HepG2 (cell line): ENCODE data around the gene MFAP1. TPM values are rescaled to one million over a fixed set of nuclear protein-coding genes. Genes with fewer than 3 reads are reported as not detected.
A peak's percentile ranks its signal among the peaks of the same experiment; 100 is the strongest.

ENCODE experiments used
- AHDC1 ChIP-seq: sonication (generic); formaldehyde crosslinking; IDR thresholded peaks from 2 replicates; pipeline ENCODE4 v1.5.1; 2020; ENCODE audit warnings: mild to moderate bottlenecking, missing genetic modification reagents, borderline replicate concordance
- ARHGAP35 ChIP-seq: sonication (generic); formaldehyde crosslinking; IDR thresholded peaks from 2 replicates; pipeline ENCODE4 v1.9.0; 2022; ENCODE audit warnings: mild to moderate bottlenecking, inconsistent platforms, moderate library complexity, missing genetic modification reagents, borderline replicate concordance
- CENPT ChIP-seq: sonication (generic); formaldehyde crosslinking; IDR thresholded peaks from 2 replicates; pipeline ENCODE4 v1.8.0; 2022; ENCODE audit warnings: low read depth, mild to moderate bottlenecking, moderate library complexity, missing genetic modification reagents
- DMAP1 ChIP-seq: IDR thresholded peaks from 2 replicates; pipeline ENCODE4 v1.6.1; 2016
- FLYWCH1 ChIP-seq: sonication (generic); formaldehyde crosslinking; IDR thresholded peaks from 2 replicates; pipeline ENCODE4 v1.8.1; 2023; ENCODE audit warnings: mild to moderate bottlenecking, missing genetic modification reagents
- FOXK2 ChIP-seq: fragments of 450-650 bp; IDR thresholded peaks from 2 replicates; pipeline ENCODE4 v1.6.1; 2016
- ISL2 ChIP-seq: sonication (generic); formaldehyde crosslinking; IDR thresholded peaks from 2 replicates; pipeline ENCODE4 v1.5.0; 2020; ENCODE audit warnings: missing genetic modification reagents
- KDM2A ChIP-seq: sonication (generic); formaldehyde crosslinking; IDR thresholded peaks from 2 replicates; pipeline ENCODE4 v1.4.0; 2020; ENCODE audit warnings: low read depth, missing genetic modification reagents, borderline replicate concordance
- ZBTB40 ChIP-seq, 2 experiments: fragments of 450-650 bp in 1 of 2; sonication (generic) in 1 of 2; formaldehyde crosslinking in 1 of 2; IDR thresholded peaks; 2 replicates each; pipeline versions ENCODE4 v1.6.1 to v1.8.0; 2016 to 2022; ENCODE audit warnings: antibody characterized with exemption in 1 of 2, mild to moderate bottlenecking in 1 of 2, missing genetic modification reagents in 1 of 2
- ZBTB44 ChIP-seq: sonication (generic); formaldehyde crosslinking; IDR thresholded peaks from 2 replicates; pipeline ENCODE4 v1.4.0; 2020; ENCODE audit warnings: missing genetic modification reagents
- ZNF629 ChIP-seq: sonication (generic); formaldehyde crosslinking; conservative IDR thresholded peaks from 2 replicates; pipeline ENCODE4 v1.5.0; 2020; ENCODE audit warnings: missing genetic modification reagents
- polyA plus RNA-seq, 8 experiments: library from polyadenylated mRNA; depleted of rRNA in 3 of 8; stranded (reverse) in 7 of 8; unstranded in 1 of 8; fragments of >200 nt; fragmentation: Illumina TruSeq in 4 of 8; extraction: Trizol in 4 of 8; gene quantifications; 2 replicates each; pipeline versions ENCODE4 v1.2.1 to v1.2.3, GENCODE V29; 2011 to 2016; ENCODE audit warnings: low read depth in 4 of 8, missing spikeins in 1 of 8, mixed read lengths in 1 of 8; ENCODE audit not compliant: insufficient read depth in 1 of 8
- total RNA-seq, 5 experiments: library from RNA; depleted of rRNA; stranded (reverse); fragments of >200 nt; fragmentation: Illumina TruSeq; extraction: Trizol; gene quantifications; 2 replicates each; pipeline ENCODE4 v1.2.3, GENCODE V29; 2016; ENCODE audit warnings: low read depth in 1 of 5

MFAP1 gene
- total and polyA plus RNA-seq, 2 of the 13 experiments (the other 11 are each of a cell fraction or from before 2014, with no cell fraction given), result 11.8 to 39.5 TPM

GRCh38 chr15:43824302-43825246 lies at the start of gene MFAP1 (continued):
- TF ChIP-seq KDM2A (CRISPR knock-in tag) (peak; percentile 86; the same call in 1 of the 2 replicates), ZBTB40 (IDR thresholded peaks at IDR 0.05) (no peak), ZBTB40 (CRISPR knock-in tag; IDR thresholded peaks at IDR 0.05) (no peak; the same call in 1 of the 2 replicates), CENPT (CRISPR knock-in tag) (no peak), FOXK2 (peak; percentile 10; the same call in 1 of the 2 replicates), ISL2 (CRISPR knock-in tag) (peak; percentile 62; the same call in 1 of the 2 replicates), ZBTB44 (CRISPR knock-in tag) (no peak), ZNF629 (no peak; the same call in 1 of the 2 replicates), AHDC1 (CRISPR knock-in tag) (peak; percentile 57; the same call in 1 of the 2 replicates), FLYWCH1 (CRISPR knock-in tag) (0 out of 2 replicates have a peak, but pooled peaks have one; percentile 14), DMAP1 (CRISPR knock-in tag) (peak; percentile 80), ARHGAP35 (CRISPR knock-in tag) (0 out of 2 replicates have a peak, but pooled peaks have one; percentile 44)
